BLaER1 treated with 17β-estradiol and CSF1 and Interleukin-3, amounts not matched to agents 10 nM and 100 nM (cell line): ENCODE data around the gene SEPTIN1.

Experiments used
- H3K27ac ChIP-seq, 11 experiments: shearing (Covaris generic); formaldehyde crosslinking; 2 replicates each; pipeline ENCODE4 v1.8.1; 2022
- H3K27me3 ChIP-seq, 11 experiments: shearing (Covaris generic); formaldehyde crosslinking; 2 replicates each; pipeline ENCODE4 v1.8.1; 2022
- H3K36me3 ChIP-seq, 11 experiments: shearing (Covaris generic); formaldehyde crosslinking; 2 replicates each; pipeline ENCODE4 v1.8.1; 2022
- H3K4me1 ChIP-seq, 10 experiments: shearing (Covaris generic); formaldehyde crosslinking; 2 replicates each; pipeline ENCODE4 v1.8.1; 2022
- H3K4me2 ChIP-seq, 11 experiments: shearing (Covaris generic); formaldehyde crosslinking; 2 replicates each; pipeline ENCODE4 v1.8.1; 2022
- H3K4me3 ChIP-seq, 10 experiments: shearing (Covaris generic); formaldehyde crosslinking; 2 replicates each; pipeline ENCODE4 v1.8.1; 2022
- H3K9ac ChIP-seq, 11 experiments: shearing (Covaris generic); formaldehyde crosslinking; 2 replicates each; pipeline ENCODE4 v1.8.1; 2022
- H3K9me3 ChIP-seq, 11 experiments: shearing (Covaris generic); formaldehyde crosslinking; replicated peaks in 1 of 11; 2 replicates each; pipeline ENCODE4 v1.8.1; 2022
- H4K20me1 ChIP-seq, 11 experiments: shearing (Covaris generic); formaldehyde crosslinking; 2 replicates each; pipeline ENCODE4 v1.8.1; 2022
- Cebpa-rat ChIP-seq, 11 experiments: shearing (Covaris generic); IDR thresholded peaks; 2 replicates each; pipeline ENCODE4 v1.8.1; 2022

SEPTIN1 gene

DNA sequence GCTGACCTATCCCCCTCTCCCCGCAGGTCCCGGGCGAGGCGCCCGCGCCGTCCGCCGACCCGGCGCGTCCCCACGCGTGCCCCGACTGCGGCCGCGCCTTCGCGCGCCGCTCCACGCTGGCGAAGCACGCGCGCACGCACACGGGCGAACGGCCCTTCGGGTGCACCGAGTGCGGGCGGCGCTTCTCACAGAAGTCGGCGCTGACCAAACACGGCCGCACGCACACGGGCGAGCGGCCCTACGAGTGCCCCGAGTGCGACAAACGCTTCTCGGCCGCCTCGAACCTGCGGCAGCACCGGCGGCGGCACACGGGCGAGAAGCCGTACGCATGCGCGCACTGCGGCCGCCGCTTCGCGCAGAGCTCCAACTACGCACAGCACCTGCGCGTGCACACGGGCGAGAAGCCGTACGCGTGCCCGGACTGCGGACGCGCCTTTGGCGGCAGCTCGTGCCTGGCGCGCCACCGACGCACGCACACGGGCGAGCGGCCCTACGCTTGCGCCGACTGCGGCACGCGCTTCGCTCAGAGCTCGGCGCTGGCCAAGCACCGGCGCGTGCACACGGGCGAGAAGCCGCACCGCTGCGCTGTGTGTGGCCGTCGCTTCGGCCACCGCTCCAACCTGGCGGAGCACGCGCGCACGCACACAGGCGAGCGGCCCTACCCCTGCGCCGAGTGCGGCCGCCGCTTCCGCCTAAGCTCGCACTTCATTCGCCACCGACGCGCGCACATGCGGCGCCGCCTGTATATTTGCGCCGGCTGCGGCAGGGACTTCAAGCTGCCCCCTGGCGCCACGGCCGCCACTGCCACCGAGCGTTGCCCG, 35.4 kb upstream of the SEPTIN1 start:
- peak overlapping the region; percentile 91 to 97 (median 95) for H3K4me2 ChIP-seq
- peaks cover 0 to 93% (median 60%) of the 10 kb centered on the region in 11 experiments; a peak in 17 of 22 replicates for H4K20me1 ChIP-seq
- H3K4me3 ChIP-seq = peak overlapping the region; percentile 56 to 77 (median 66)
- H3K27me3 ChIP-seq = no peaks in the 10 kb centered on the region
- H3K36me3 ChIP-seq = peaks cover 23 to 80% (median 60%) of the 10 kb centered on the region in 11 experiments
- H3K4me1 ChIP-seq = peaks cover 17 to 42% (median 32%) of the 10 kb centered on the region in 10 experiments
- TF ChIP-seq Cebpa-rat (IDR thresholded peaks at IDR 0.05) = no peak
- H3K9me3 ChIP-seq = no peaks in the 10 kb centered on the region
- H3K27ac ChIP-seq = peak overlapping the region; percentile 42 to 70 (median 62); a peak in 21 of 22 replicates
- peak overlapping the region; percentile 67 to 82 (median 78) for H3K9ac ChIP-seq

DNA sequence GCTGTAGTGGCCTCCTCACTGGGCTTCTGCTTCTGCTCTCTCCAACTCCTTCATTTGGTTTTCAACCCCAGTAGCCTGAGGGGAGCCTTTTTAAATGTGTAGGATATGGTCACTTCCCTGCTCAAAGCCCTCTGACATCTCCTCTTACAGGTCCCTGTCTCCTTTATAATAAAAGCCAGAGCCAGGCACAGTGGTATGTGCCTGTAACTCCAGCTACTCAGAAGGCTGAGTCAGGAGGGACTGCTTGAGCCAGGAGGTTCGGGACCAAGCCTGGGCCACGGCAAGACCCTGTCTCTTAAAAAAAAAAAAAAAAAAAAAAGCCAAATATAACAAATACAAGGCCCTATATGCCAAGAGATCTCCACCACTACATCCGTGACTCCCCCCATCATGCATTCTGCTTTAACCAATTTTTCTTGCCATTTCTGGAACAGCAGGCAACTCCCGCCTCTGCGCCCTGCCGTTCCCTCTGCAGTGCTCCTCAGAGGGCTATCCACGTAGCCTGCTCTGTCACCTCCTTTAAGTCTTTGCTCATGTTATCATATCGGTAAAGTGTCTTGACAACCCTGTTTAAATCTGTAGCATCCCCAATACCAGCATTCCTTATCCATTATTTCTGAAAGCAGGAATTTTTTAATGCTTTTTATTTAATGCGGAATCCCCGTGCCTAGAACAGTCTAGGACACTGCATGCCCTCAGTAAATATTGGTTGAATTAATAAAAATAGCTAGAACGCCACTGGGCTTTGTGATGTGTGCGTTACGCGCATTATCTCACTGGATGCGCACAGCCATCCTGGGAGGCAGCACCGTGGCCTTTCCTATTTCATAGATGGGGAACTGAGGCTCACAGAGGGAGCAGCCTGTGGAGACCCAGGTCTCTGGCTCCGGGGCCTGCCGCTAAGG, 34.5 kb upstream of the SEPTIN1 start:
- peak overlapping the region; percentile 67 to 82 (median 78) for H3K9ac ChIP-seq
- peak overlapping the region; percentile 91 to 97 (median 95) for H3K4me2 ChIP-seq
- peaks cover 0 to 95% (median 66%) of the 10 kb centered on the region in 11 experiments; a peak in 17 of 22 replicates for H4K20me1 ChIP-seq
- no peak for TF ChIP-seq Cebpa-rat (IDR thresholded peaks at IDR 0.05)
- peak overlapping the region; percentile 56 to 77 (median 66) for H3K4me3 ChIP-seq
- H3K4me1 ChIP-seq = peaks cover 26 to 51% (median 40%) of the 10 kb centered on the region in 10 experiments
- no peaks in the 10 kb centered on the region for H3K9me3 ChIP-seq
- peaks cover 15 to 80% (median 60%) of the 10 kb centered on the region in 11 experiments for H3K36me3 ChIP-seq
- H3K27me3 ChIP-seq = no peaks in the 10 kb centered on the region
- H3K27ac ChIP-seq = peak overlapping the region; percentile 32 to 70 (median 62); a peak in 21 of 22 replicates

DNA sequence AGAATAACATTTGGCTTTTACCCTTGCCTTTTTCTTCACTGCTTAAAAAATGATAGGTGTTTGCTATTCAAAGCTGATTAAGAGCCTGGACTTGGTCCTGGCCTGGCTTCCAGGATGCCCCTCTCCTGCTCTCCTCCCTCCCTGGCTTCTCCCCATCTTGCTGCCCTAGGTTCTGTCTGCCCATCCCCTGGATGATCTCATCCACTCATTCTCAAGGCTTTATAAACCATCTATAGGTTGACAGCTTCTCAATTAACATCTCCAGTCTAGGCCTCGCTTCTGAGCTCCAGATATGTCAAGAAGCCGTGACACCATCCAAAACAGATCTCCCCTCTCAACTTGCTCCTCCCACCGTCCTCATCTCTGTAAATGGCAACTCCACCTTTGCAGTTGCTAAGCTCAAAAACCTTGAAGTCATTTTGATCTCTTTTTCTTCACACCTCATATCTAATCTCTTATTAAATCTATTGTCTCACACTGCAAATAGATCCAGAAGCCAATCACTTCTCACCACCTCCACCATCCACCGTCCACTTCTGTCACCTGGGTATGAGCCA, 33.8 kb upstream of the SEPTIN1 start:
- peak overlapping the region in 3 of 11 experiments; percentile 0 to 78 (median 32); a peak in 3 of 22 replicates for H3K9ac ChIP-seq
- H3K27ac ChIP-seq = no peak overlapping the region
- no peak for TF ChIP-seq Cebpa-rat (IDR thresholded peaks at IDR 0.05)
- no peaks in the 10 kb centered on the region for H3K9me3 ChIP-seq
- no peaks in the 10 kb centered on the region for H3K27me3 ChIP-seq
- H3K4me3 ChIP-seq = no peak overlapping the region
- peaks cover 15 to 80% (median 60%) of the 10 kb centered on the region in 11 experiments for H3K36me3 ChIP-seq
- H4K20me1 ChIP-seq = peaks cover 0 to 95% (median 65%) of the 10 kb centered on the region in 11 experiments; a peak in 17 of 22 replicates
- H3K4me1 ChIP-seq = peaks cover 27 to 58% (median 48%) of the 10 kb centered on the region in 10 experiments
- H3K4me2 ChIP-seq = peak overlapping the region in 8 of 11 experiments; percentile 5 to 97 (median 95); a peak in 4 of 22 replicates

- peaks cover 0 to 94% (median 48%) of the 10 kb centered on the region in 11 experiments; a peak in 17 of 22 replicates for H4K20me1 ChIP-seq
- H3K4me1 ChIP-seq = peaks cover 43 to 75% (median 65%) of the 10 kb centered on the region in 10 experiments
- no peaks in the 10 kb centered on the region for H3K27me3 ChIP-seq
- no peak overlapping the region for H3K4me2 ChIP-seq
- H3K36me3 ChIP-seq = peaks cover 10 to 74% (median 50%) of the 10 kb centered on the region in 11 experiments
- H3K4me3 ChIP-seq = no peak overlapping the region
- H3K9me3 ChIP-seq = no peaks in the 10 kb centered on the region
- no peak for TF ChIP-seq Cebpa-rat (IDR thresholded peaks at IDR 0.05)
- no peak overlapping the region for H3K27ac ChIP-seq
- H3K9ac ChIP-seq = peak overlapping the region in 4 of 11 experiments; percentile 4 to 43 (median 8); a peak in 5 of 22 replicates
These were observed 31.8 kb upstream of the SEPTIN1 start for GRCh38 chr16:30414159-30414558.

DNA sequence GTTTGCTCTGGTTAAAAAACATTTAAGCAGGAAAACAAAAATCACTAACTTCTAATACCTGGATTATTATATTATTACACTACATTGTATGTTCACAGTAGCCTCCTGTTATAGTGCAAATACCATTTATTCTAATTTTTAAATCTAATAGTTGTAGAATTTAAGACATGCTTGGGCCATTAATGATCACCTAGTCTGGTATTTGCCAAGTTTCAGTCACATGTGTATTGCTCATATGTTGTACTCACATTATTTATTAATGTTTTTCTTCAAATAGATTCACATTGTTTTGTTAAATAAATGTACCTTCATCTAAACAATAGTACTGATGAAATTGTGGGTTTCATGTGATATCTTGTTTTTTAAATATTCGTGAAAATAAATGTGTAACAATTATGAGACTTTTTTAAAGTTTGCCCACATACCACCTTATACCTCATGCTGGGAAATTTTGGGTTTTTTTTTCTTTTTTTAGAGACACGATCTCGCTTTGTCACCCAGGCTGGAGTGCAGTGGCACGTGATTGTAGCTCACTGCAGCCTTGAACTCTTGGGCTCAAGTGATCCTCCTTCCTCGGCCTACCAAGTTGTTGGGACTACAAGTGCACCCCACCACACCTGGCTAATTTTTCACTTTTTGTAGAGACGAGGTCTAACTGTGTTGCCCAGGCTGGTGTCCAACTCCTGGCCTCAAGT, 30.9 kb upstream of the SEPTIN1 start:
- TF ChIP-seq Cebpa-rat (IDR thresholded peaks at IDR 0.05) = no peak
- Histone ChIP-seq H3K36me3 (peaks cover 10 to 67% (median 49%) of the 10 kb centered on the region in 11 experiments), H3K27ac (0 out of 22 replicates have a peak overlapping the region, but pooled peaks of 2 of the 11 experiments have one; percentile 2 to 12), H3K4me2 (peak overlapping the region in 6 of 11 experiments; percentile 62 to 98 (median 89); a peak in 9 of 22 replicates), H3K4me1 (peaks cover 46 to 76% (median 68%) of the 10 kb centered on the region in 10 experiments), H4K20me1 (peaks cover 0 to 94% (median 39%) of the 10 kb centered on the region in 11 experiments; a peak in 17 of 22 replicates), H3K27me3 (no peaks in the 10 kb centered on the region), H3K9ac (peak overlapping the region in 4 of 11 experiments; percentile 7 to 43 (median 22); a peak in 7 of 22 replicates), H3K9me3 (no peaks in the 10 kb centered on the region), H3K4me3 (no peak overlapping the region)

- no peaks in the 10 kb centered on the region for H3K9me3 ChIP-seq
- peak overlapping the region; percentile 84 to 98 (median 90) for H3K4me2 ChIP-seq
- peak overlapping the region in 9 of 11 experiments; percentile 22 to 95 (median 90); a peak in 17 of 22 replicates for H3K27ac ChIP-seq
- H3K9ac ChIP-seq = peak overlapping the region; percentile 25 to 94 (median 86); a peak in 19 of 22 replicates
- H3K27me3 ChIP-seq = no peaks in the 10 kb centered on the region
- H3K4me3 ChIP-seq = peak overlapping the region in 8 of 10 experiments; percentile 68 to 82 (median 72); a peak in 17 of 20 replicates
- H3K36me3 ChIP-seq = peaks cover 10 to 48% (median 44%) of the 10 kb centered on the region in 11 experiments
- H3K4me1 ChIP-seq = peaks cover 45 to 83% (median 75%) of the 10 kb centered on the region in 10 experiments
- H4K20me1 ChIP-seq = peaks cover 0 to 62% (median 15%) of the 10 kb centered on the region in 11 experiments; a peak in 13 of 22 replicates
- no peak for TF ChIP-seq Cebpa-rat (IDR thresholded peaks at IDR 0.05)
These were observed 27.0 kb upstream of the SEPTIN1 start for GRCh38 chr16:30409125-30410060.
